Stimulated activated memory B cell treated with anti-CD40 and anti-IgM and Interleukin-4, amounts not matched to agents 10 μg/mL and 1 μg/mL and 100 μg/mL, for 72 hours (primary cell): ENCODE results near the gene MTARC1.

Source experiments
- ATAC-seq: fragments of 150-1000 bp; cut with Tn5 transposase; 2 replicates; pipeline ENCODE4 v1.10.0; 2021
- H3K27ac Mint-ChIP-seq: one replicate; pipeline ENCODE4 v1.8.0; 2022; ENCODE audit warnings: mild to moderate bottlenecking, mixed read lengths
- H3K27me3 Mint-ChIP-seq: one replicate; pipeline ENCODE4 v1.8.0; 2022; ENCODE audit warnings: mixed read lengths
- H3K36me3 Mint-ChIP-seq: one replicate; pipeline ENCODE4 v1.8.0; 2022; ENCODE audit warnings: mixed read lengths
- H3K4me1 Mint-ChIP-seq: one replicate; pipeline ENCODE4 v1.8.0; 2022; ENCODE audit warnings: mixed read lengths
- H3K4me3 Mint-ChIP-seq: one replicate; pipeline ENCODE4 v1.8.0; 2022; ENCODE audit warnings: mild to moderate bottlenecking, moderate library complexity, mixed read lengths
- H3K9me3 Mint-ChIP-seq: one replicate; pipeline ENCODE4 v1.8.0; 2022; ENCODE audit warnings: mixed read lengths

MTARC1 gene

GRCh38 chr1:220786337-220787068 is at the start of gene MTARC1:
Gene MTARC1, plus strand, starts transcription at chr1:220786913. Its CDS starts 32 bp downstream, at chr1:220786945.
- H3K9me3 Mint-ChIP-seq: no peaks in the 10 kb centered on the region
- no peak within 1 kb of the TSS for H3K27ac Mint-ChIP-seq

DNA sequence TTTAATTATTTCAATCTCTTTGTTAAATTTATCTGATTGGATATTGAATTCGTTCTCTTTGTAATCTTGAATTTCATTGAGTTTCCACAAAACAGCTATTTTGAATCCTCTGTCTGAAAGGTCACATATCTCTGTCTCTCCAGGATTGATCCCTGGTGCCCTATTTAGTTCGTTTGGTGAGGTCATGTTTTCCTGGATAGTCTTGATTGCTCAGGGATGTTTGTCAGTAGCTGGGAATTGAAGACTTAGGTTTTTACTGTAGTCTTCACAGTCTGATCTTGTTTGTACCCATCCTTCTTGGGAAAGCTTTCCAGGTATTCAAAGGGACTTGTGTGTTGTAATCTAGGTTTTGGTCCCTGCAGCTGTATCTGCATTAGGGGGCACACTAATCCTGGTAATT is 45.4 kb upstream of the MTARC1 start:
- Mint-ChIP-seq H3K27ac (no peak overlapping the region), H3K9me3 (no peaks in the 10 kb centered on the region), H3K36me3 (peaks cover 7% of the 10 kb centered on the region), H3K4me3 (no peak overlapping the region), H3K27me3 (peaks cover 9% of the 10 kb centered on the region), H3K4me1 (peaks cover 7% of the 10 kb centered on the region)
- ATAC-seq: no peak

More at GRCh38 chr1:220786337-220787068, at the start of gene MTARC1:
- peaks cover 32% of the 10 kb centered on the region for H3K36me3 Mint-ChIP-seq
- ATAC-seq: peak; percentile 69
- peaks cover 7% of the 10 kb centered on the region for H3K4me1 Mint-ChIP-seq
- H3K27me3 Mint-ChIP-seq: peaks cover 13% of the 10 kb centered on the region
- H3K4me3 Mint-ChIP-seq: peak within 1 kb of the TSS; percentile 50

- H3K4me3 Mint-ChIP-seq: no peak overlapping the region
- H3K36me3 Mint-ChIP-seq: peaks cover 10% of the 10 kb centered on the region
- no peaks in the 10 kb centered on the region for H3K9me3 Mint-ChIP-seq
- no peak overlapping the region for H3K27ac Mint-ChIP-seq
- ATAC-seq: no peak
- peaks cover 13% of the 10 kb centered on the region for H3K27me3 Mint-ChIP-seq
- H3K4me1 Mint-ChIP-seq: peaks cover 7% of the 10 kb centered on the region
These were observed 44.9 kb upstream of the MTARC1 start for GRCh38 chr1:220741825-220742224.

GRCh38 chr1:220742520-220742919 is 44.2 kb upstream of the MTARC1 start:
- no peak for ATAC-seq

GRCh38 chr1:220746851-220747250 is 39.9 kb upstream of the MTARC1 start:
- peaks cover 16% of the 10 kb centered on the region for H3K36me3 Mint-ChIP-seq
- H3K27me3 Mint-ChIP-seq: peaks cover 30% of the 10 kb centered on the region
- H3K27ac Mint-ChIP-seq: no peak overlapping the region
- peak overlapping the region; percentile 75 for H3K4me3 Mint-ChIP-seq
- H3K9me3 Mint-ChIP-seq: no peaks in the 10 kb centered on the region
- H3K4me1 Mint-ChIP-seq: peaks cover 37% of the 10 kb centered on the region
- ATAC-seq: no peak

More at GRCh38 chr1:220742520-220742919, 44.2 kb upstream of the MTARC1 start:
- peaks cover 20% of the 10 kb centered on the region for H3K27me3 Mint-ChIP-seq
- peaks cover 10% of the 10 kb centered on the region for H3K36me3 Mint-ChIP-seq
- H3K27ac Mint-ChIP-seq: no peak overlapping the region
- no peak overlapping the region for H3K4me3 Mint-ChIP-seq
- H3K9me3 Mint-ChIP-seq: no peaks in the 10 kb centered on the region
- peaks cover 7% of the 10 kb centered on the region for H3K4me1 Mint-ChIP-seq

DNA sequence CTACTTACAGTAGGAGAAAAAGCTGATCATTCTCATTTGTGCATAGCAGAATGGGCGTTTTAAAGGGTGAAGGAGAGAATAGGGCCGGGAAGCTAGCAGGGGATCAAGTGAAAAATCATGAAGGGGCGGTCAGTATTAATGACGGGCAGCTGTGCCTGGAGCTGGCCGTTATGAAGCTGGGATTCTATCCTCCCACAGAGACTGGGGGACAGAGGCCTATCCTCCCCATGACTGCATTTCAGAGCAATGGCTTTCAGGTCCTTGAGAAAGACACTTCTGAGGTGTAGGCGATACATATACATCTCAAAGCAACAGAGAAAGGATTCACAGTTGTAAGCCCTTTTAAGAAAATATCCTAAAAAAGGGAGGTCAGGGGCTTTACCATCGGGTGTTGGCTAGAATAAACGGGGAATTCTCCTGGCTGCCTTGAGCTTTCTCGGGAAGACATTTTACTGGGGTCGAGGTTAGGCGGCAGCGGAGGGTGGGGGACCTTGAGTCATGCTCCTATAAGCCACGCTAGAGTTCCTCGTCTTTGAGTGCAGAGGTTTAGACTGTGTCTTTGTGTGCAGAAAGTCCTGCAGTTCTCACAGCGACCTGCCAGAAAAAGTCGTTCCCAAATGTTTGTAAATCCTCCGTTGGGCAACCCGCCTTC is 39.1 kb upstream of the MTARC1 start:
- ATAC-seq: no peak
- Mint-ChIP-seq H3K4me3 (peak overlapping the region; percentile 75), H3K4me1 (peaks cover 39% of the 10 kb centered on the region), H3K9me3 (no peaks in the 10 kb centered on the region), H3K27ac (peak overlapping the region; percentile 70), H3K27me3 (peaks cover 30% of the 10 kb centered on the region), H3K36me3 (peaks cover 18% of the 10 kb centered on the region)

GRCh38 chr1:220748089-220748934 is 38.4 kb upstream of the MTARC1 start, which contains the start of gene MTARC2:
Gene MTARC2, plus strand, starts transcription at chr1:220748322. Its CDS starts 210 bp downstream, at chr1:220748532.
- Mint-ChIP-seq H3K36me3 (peaks cover 18% of the 10 kb centered on the region), H3K4me1 (peaks cover 39% of the 10 kb centered on the region), H3K27ac (peak within 1 kb of the TSS; percentile 70), H3K4me3 (peak within 1 kb of the TSS; percentile 75), H3K27me3 (peaks cover 30% of the 10 kb centered on the region), H3K9me3 (no peaks in the 10 kb centered on the region)
- ATAC-seq: peak; percentile 94

GRCh38 chr1:220748936-220749335 is 37.8 kb upstream of the MTARC1 start:
- H3K36me3 Mint-ChIP-seq: peaks cover 18% of the 10 kb centered on the region
- no peak for ATAC-seq
- peaks cover 42% of the 10 kb centered on the region for H3K4me1 Mint-ChIP-seq
- peak overlapping the region; percentile 75 for H3K4me3 Mint-ChIP-seq
- H3K27ac Mint-ChIP-seq: peak overlapping the region; percentile 70
- H3K9me3 Mint-ChIP-seq: no peaks in the 10 kb centered on the region
- peaks cover 30% of the 10 kb centered on the region for H3K27me3 Mint-ChIP-seq

- no peaks in the 10 kb centered on the region for H3K9me3 Mint-ChIP-seq
- no peak for ATAC-seq
- peaks cover 30% of the 10 kb centered on the region for H3K27me3 Mint-ChIP-seq
These were observed 36.6 kb upstream of the MTARC1 start for GRCh38 chr1:220750131-220750515.

DNA sequence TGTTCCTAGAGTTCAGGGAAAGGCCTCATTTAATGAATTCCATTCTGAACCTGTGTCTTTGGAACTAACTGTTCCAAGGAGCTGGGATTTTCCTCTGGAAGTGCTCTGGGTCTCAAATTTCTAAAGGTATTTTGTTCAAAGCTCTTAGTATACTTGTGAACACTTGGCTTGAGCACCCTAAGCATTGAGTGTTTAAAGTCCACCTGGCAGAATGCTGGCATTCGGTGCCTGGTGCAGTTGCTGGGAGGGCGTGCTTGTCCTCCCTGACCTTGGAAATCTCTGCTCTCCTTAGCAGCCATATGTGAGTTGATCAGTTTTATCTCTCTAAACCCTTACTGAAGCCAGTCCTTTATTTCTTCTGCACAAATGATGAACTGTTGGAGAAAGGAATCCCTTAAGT is 35.6 kb upstream of the MTARC1 start:
- Mint-ChIP-seq H3K4me3 (no peak overlapping the region), H3K4me1 (peaks cover 51% of the 10 kb centered on the region), H3K27me3 (peaks cover 23% of the 10 kb centered on the region), H3K27ac (peak overlapping the region; percentile 44), H3K9me3 (no peaks in the 10 kb centered on the region), H3K36me3 (peaks cover 29% of the 10 kb centered on the region)
- ATAC-seq: no peak

More at GRCh38 chr1:220750131-220750515, 36.6 kb upstream of the MTARC1 start:
- peak overlapping the region; percentile 75 for H3K4me3 Mint-ChIP-seq
- H3K36me3 Mint-ChIP-seq: peaks cover 25% of the 10 kb centered on the region
- no peak overlapping the region for H3K27ac Mint-ChIP-seq
- peaks cover 51% of the 10 kb centered on the region for H3K4me1 Mint-ChIP-seq

GRCh38 chr1:220754212-220754917 is 32.3 kb upstream of the MTARC1 start:
- Mint-ChIP-seq H3K27ac (no peak overlapping the region), H3K27me3 (peaks cover 7% of the 10 kb centered on the region), H3K9me3 (no peaks in the 10 kb centered on the region), H3K4me3 (no peak overlapping the region), H3K4me1 (peaks cover 31% of the 10 kb centered on the region), H3K36me3 (peaks cover 33% of the 10 kb centered on the region)
- ATAC-seq: no peak

- no peaks in the 10 kb centered on the region for H3K9me3 Mint-ChIP-seq
- peaks cover 1% of the 10 kb centered on the region for H3K27me3 Mint-ChIP-seq
- H3K36me3 Mint-ChIP-seq: peaks cover 35% of the 10 kb centered on the region
- ATAC-seq: no peak
- H3K4me3 Mint-ChIP-seq: no peak overlapping the region
- peaks cover 26% of the 10 kb centered on the region for H3K4me1 Mint-ChIP-seq
- no peak overlapping the region for H3K27ac Mint-ChIP-seq
These were observed 31.8 kb upstream of the MTARC1 start for GRCh38 chr1:220754918-220755295.

DNA sequence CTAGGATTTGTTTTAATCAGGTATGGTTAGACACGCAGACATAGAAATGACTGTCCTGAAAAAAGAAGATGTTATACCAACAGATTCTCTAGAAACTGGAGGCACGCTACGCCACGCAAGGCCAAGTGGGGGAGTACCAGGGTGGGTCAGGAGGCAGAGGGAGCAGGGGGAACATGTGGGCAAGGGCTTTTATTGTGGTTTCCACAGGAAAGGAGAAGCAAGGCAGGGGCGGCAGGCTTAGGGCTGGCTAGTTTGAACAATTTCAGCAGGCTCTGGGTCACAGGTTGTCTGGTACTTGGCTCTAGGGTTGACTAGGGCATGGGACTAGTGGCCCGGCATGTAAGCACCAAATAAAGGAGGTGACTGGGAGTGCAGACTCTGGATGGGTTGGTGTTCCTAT is 31.4 kb upstream of the MTARC1 start:
- Mint-ChIP-seq H3K36me3 (peaks cover 35% of the 10 kb centered on the region), H3K27me3 (no peaks in the 10 kb centered on the region)

DNA sequence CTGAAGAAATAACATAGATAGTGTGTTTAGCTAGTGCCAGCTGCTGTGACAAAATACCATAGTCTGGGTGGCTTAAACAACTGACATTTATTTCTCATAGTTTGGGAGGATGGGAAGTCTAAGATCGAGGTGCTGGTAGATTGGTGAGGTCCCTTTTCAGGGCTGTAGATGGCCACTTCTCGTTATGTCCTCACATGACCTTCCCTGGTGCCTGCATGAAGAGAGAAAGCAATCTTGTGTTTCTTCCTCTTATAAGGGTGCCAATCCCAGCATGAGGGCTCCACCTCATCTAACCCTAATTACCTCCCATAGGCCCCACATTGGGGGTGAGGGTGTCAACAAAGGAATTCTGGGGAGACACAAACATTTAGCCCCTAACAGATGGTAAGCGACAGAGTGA is 29.3 kb upstream of the MTARC1 start:
- ATAC-seq: no peak
- H3K9me3 Mint-ChIP-seq: no peaks in the 10 kb centered on the region
- H3K27me3 Mint-ChIP-seq: no peaks in the 10 kb centered on the region
- no peak overlapping the region for H3K27ac Mint-ChIP-seq
- no peak overlapping the region for H3K4me3 Mint-ChIP-seq
- H3K4me1 Mint-ChIP-seq: peaks cover 12% of the 10 kb centered on the region
- peaks cover 37% of the 10 kb centered on the region for H3K36me3 Mint-ChIP-seq

More for the DNA sequence above, 31.4 kb upstream of the MTARC1 start:
- H3K4me3 Mint-ChIP-seq: no peak overlapping the region
- no peaks in the 10 kb centered on the region for H3K9me3 Mint-ChIP-seq
- no peak overlapping the region for H3K27ac Mint-ChIP-seq
- no peak for ATAC-seq
- peaks cover 22% of the 10 kb centered on the region for H3K4me1 Mint-ChIP-seq
